ENCODE data around the gene SYT14.

DNA sequence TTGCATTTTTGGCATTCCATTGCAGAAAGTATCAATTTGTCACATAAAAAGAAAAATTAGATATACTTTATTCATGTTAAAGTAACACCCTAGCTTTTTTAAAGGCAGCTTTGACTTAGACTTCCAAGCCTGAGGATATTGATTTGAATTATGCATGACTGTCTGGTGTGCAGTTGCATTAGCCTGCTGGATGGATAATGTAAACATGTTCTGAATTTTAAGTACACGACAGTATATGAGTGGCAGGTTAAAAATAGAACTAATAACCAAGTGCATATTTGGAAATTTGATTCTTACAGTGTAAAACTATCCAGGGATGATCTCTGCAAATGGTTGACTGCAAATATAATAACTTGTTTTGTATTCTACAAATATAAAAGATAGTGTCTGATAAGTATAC is 124.0 kb downstream of the SYT14 start:
- TF ChIP-seq, protein P1, sequence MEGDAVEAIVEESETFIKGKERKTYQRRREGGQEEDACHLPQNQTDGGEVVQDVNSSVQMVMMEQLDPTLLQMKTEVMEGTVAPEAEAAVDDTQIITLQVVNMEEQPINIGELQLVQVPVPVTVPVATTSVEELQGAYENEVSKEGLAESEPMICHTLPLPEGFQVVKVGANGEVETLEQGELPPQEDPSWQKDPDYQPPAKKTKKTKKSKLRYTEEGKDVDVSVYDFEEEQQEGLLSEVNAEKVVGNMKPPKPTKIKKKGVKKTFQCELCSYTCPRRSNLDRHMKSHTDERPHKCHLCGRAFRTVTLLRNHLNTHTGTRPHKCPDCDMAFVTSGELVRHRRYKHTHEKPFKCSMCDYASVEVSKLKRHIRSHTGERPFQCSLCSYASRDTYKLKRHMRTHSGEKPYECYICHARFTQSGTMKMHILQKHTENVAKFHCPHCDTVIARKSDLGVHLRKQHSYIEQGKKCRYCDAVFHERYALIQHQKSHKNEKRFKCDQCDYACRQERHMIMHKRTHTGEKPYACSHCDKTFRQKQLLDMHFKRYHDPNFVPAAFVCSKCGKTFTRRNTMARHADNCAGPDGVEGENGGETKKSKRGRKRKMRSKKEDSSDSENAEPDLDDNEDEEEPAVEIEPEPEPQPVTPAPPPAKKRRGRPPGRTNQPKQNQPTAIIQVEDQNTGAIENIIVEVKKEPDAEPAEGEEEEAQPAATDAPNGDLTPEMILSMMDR (optimal IDR thresholded peaks at IDR 0.05 in 1 of 3, IDR thresholded peaks at IDR 0.05 in 1 of 3, conservative IDR thresholded peaks at IDR 0.05 in 1 of 3; ENCODE audit: extremely low read depth in 1 of 3, insufficient read depth in 2 of 3, low read length in 3 of 3), result no peak
- no peak for TF ChIP-seq EZH2 (IDR thresholded peaks at IDR 0.05; ENCODE audit: low read length)
